ENCODE data around the gene ETV4.

The ETV4 gene

GRCh38 chr17:43552229-43552837, 6.2 kb upstream of the ETV4 start:
- H3K4me3 ChIP-seq (ENCODE audit: low read length), result no peak overlapping the region
- no peak for DNase-seq (ENCODE audit: low read depth)
- no peak for TF ChIP-seq CTCF (conservative IDR thresholded peaks at IDR 0.05; ENCODE audit: low read length)

- DNase-seq (ENCODE audit: low read depth), result no peak
- TF ChIP-seq CTCF (conservative IDR thresholded peaks at IDR 0.05; ENCODE audit: low read length), result no peak
- H3K4me3 ChIP-seq (ENCODE audit: low read length), result no peak overlapping the region
Observed at GRCh38 chr17:43550754-43551153, 4.6 kb upstream of the ETV4 start.

- no peak for DNase-seq (ENCODE audit: low read depth)
- H3K4me3 ChIP-seq (ENCODE audit: low read length), result no peak overlapping the region
- no peak for TF ChIP-seq CTCF (conservative IDR thresholded peaks at IDR 0.05; ENCODE audit: low read length)
Observed at GRCh38 chr17:43549496-43549895, 3.4 kb upstream of the ETV4 start.

GRCh38 chr17:43548689-43549379, 2.7 kb upstream of the ETV4 start:
- no peak for DNase-seq (ENCODE audit: low read depth)
- no peak overlapping the region for H3K4me3 ChIP-seq (ENCODE audit: low read length)
- TF ChIP-seq CTCF (conservative IDR thresholded peaks at IDR 0.05; ENCODE audit: low read length), result no peak

- TF ChIP-seq CTCF (conservative IDR thresholded peaks at IDR 0.05; ENCODE audit: low read length), result no peak
- no peak overlapping the region for H3K4me3 ChIP-seq (ENCODE audit: low read length)
- DNase-seq (ENCODE audit: low read depth), result no peak
Observed at GRCh38 chr17:43547659-43548256, 1.6 kb upstream of the ETV4 start.

- no peak overlapping the region for H3K4me3 ChIP-seq (ENCODE audit: low read length)
- TF ChIP-seq CTCF (conservative IDR thresholded peaks at IDR 0.05; ENCODE audit: low read length), result no peak
- no peak for DNase-seq (ENCODE audit: low read depth)
Observed at GRCh38 chr17:43547189-43547550, 1.0 kb upstream of the ETV4 start.

GRCh38 chr17:43545383-43545632, 832 bp downstream of the ETV4 start:
- peak overlapping the region; percentile 61 for H3K4me3 ChIP-seq (ENCODE audit: low read length)
- TF ChIP-seq CTCF (conservative IDR thresholded peaks at IDR 0.05; ENCODE audit: low read length), result no peak
- no peak for DNase-seq (ENCODE audit: low read depth)

Measured in AG10803 (cell line).